Measurements from ENCODE around the gene ARMC5. TPM values are rescaled to one million over a fixed set of nuclear protein-coding genes. Genes with fewer than 3 reads are reported as not detected.
A peak's percentile ranks its signal among the peaks of the same experiment; 100 is the strongest.

The ARMC5 gene
- total and polyA plus RNA-seq, 4 experiments from 2014 or later, result 4.3 to 7.0 (median 6.3) TPM

DNA sequence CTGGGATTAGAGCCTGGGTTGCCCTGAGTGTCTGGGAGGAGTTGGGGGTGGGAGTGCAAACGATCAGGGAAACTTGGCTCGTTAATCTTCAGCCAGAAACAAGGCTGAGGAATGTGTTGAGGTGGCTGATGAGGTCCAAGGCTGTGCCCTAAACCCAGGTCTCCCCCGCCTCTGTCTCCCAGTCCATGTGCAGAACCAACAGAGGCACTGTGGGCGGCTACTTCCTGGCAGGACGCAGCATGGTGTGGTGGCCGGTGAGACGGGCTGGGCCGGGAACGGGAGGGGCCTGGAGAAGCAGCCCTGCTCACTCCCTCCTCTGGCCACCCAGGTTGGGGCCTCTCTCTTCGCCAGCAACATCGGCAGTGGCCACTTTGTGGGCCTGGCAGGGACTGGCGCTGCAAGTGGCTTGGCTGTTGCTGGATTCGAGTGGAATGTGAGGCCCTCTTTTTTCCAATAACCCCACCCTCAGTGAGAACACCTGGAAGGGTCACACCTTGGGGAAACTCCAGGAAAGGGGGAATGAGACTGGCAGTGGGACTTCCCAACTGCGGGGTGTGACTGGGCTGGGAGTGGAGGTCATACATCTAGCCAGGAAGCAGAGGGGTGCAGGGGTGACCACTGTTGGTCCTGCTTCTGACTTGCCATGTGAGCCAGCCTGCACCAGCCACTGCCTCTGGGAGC, 25.3 kb downstream of the ARMC5 start:
- Mint-ChIP-seq H3K4me1 (peaks cover 2 to 29% (median 16%) of the 10 kb centered on the region in 4 donors), H3K27me3 (no peaks in the 10 kb centered on the region), H3K9me3 (no peaks in the 10 kb centered on the region), H3K36me3 (peaks cover 0 to 5% of the 10 kb centered on the region in 2 donors), H3K27ac (peak overlapping the region in 1 of 7 donors; percentile 71), H3K4me3 (peak overlapping the region in 2 of 8 donors; percentile 2 to 42)
- H3K27me3 ChIP-seq (ENCODE audit: insufficient read depth, low read length), result no peaks in the 10 kb centered on the region
- H3K9me3 ChIP-seq (ENCODE audit: control insufficient read depth in 1 of 2, low read length in 2 of 2), result no peaks in the 10 kb centered on the region
- DNase-seq, result no peak
- intact Hi-C loops (cut with micrococcal nuclease), result no loop called here
- H3K4me1 ChIP-seq (ENCODE audit: insufficient read depth, low read length), result peaks cover 13% of the 10 kb centered on the region
- H3K4me3 ChIP-seq (ENCODE audit: low read length in 2 of 2), result no peak overlapping the region
- no peak overlapping the region for H3K27ac ChIP-seq (ENCODE audit: low read depth, low read length)
- CTCF ChIA-PET (ENCODE audit: partially characterized antibody), result interaction anchor here (1.1 to 6.9 kb wide), 2 partner anchors 16 to 24 kb away, joined by 3 to 34 read pairs; partner anchors contain the start of gene ARMC5
- POLR2A ChIA-PET (ENCODE audit: partially characterized antibody), result interaction anchor here (5.5 to 7.6 kb wide), 2 partner anchors 8 to 25 kb away, joined by 69 to 75 read pairs; partner anchors contain the start of gene ARMC5
- H3K36me3 ChIP-seq (ENCODE audit: insufficient read depth, low read length), result no peaks in the 10 kb centered on the region

DNA sequence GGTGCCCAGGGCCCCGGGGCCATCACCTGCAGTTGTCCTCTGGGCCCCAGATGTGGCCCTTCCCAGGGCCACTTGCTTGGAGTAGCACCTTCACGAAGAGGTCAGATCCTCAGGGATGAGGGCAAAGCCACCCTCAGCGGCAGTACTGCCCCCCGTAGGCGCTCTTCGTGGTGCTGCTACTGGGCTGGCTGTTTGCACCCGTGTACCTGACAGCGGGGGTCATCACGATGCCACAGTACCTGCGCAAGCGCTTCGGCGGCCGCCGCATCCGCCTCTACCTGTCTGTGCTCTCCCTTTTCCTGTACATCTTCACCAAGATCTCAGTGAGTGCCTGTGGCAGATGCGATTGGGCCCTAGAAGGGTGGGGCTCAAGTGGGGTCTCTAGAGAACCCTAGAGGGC, 26.3 kb downstream of the ARMC5 start:
- Mint-ChIP-seq H3K9me3 (no peaks in the 10 kb centered on the region), H3K36me3 (peaks cover 0 to 6% of the 10 kb centered on the region in 2 donors), H3K4me3 (peak overlapping the region in 4 of 8 donors; percentile 36 to 73 (median 46)), H3K27me3 (no peaks in the 10 kb centered on the region), H3K27ac (peak overlapping the region in 1 of 7 donors; percentile 71), H3K4me1 (peaks cover 2 to 33% (median 16%) of the 10 kb centered on the region in 4 donors)
- Histone ChIP-seq H3K4me3 (ENCODE audit: low read length in 2 of 2) (no peak overlapping the region), H3K9me3 (ENCODE audit: control insufficient read depth in 1 of 2, low read length in 2 of 2) (no peaks in the 10 kb centered on the region), H3K27ac (ENCODE audit: low read depth, low read length) (no peak overlapping the region), H3K27me3 (ENCODE audit: insufficient read depth, low read length) (no peaks in the 10 kb centered on the region), H3K4me1 (ENCODE audit: insufficient read depth, low read length) (peaks cover 13% of the 10 kb centered on the region), H3K36me3 (ENCODE audit: insufficient read depth, low read length) (no peaks in the 10 kb centered on the region)
- DNase-seq, result no peak
- intact Hi-C loops (cut with micrococcal nuclease), result no loop called here
- POLR2A ChIA-PET (ENCODE audit: partially characterized antibody), result interaction anchor here (5.5 to 7.6 kb wide), 3 partner anchors 9 to 26 kb away, joined by 60 to 75 read pairs (median 69); partner anchors contain the start of genes ARMC5 and RUSF1
- CTCF ChIA-PET (ENCODE audit: partially characterized antibody), result interaction anchor here (1.1 to 6.9 kb wide), 3 partner anchors 15 to 30 kb away, joined by 3 to 34 read pairs (median 3); partner anchors contain the start of gene ARMC5

DNA sequence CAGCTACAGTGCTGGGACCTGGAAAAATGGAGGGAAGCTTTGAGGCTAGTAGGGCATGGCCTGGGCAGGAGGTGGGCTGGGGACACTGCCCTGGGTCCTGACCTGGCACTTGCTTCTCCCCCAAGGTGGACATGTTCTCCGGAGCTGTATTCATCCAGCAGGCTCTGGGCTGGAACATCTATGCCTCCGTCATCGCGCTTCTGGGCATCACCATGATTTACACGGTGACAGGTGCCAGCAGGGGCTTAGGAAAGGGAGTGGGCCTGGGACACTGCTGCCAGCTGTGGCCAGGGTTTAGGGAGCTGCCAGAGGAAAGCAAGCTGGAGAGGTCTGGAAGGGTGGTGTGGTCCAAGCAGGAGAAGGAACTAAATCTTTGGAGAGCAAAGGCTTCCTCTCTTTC, 26.7 kb downstream of the ARMC5 start:
- Mint-ChIP-seq H3K36me3 (peaks cover 0 to 8% of the 10 kb centered on the region in 2 donors), H3K27me3 (no peaks in the 10 kb centered on the region), H3K4me3 (peak overlapping the region; percentile 36 to 94 (median 64)), H3K9me3 (no peaks in the 10 kb centered on the region), H3K27ac (no peak overlapping the region), H3K4me1 (peaks cover 2 to 33% (median 16%) of the 10 kb centered on the region in 4 donors)
- ChIA-PET CTCF (ENCODE audit: partially characterized antibody) (interaction anchor here (1.1 to 6.9 kb wide), 4 partner anchors 11 to 30 kb away, joined by 3 to 34 read pairs (median 4); partner anchors contain the start of gene ARMC5), POLR2A (ENCODE audit: partially characterized antibody) (interaction anchor here (5.5 to 7.6 kb wide), 3 partner anchors 10 to 27 kb away, joined by 60 to 75 read pairs (median 69); partner anchors contain the start of genes ARMC5 and RUSF1)
- Histone ChIP-seq H3K27me3 (ENCODE audit: insufficient read depth, low read length) (no peaks in the 10 kb centered on the region), H3K27ac (ENCODE audit: low read depth, low read length) (no peak overlapping the region), H3K36me3 (ENCODE audit: insufficient read depth, low read length) (no peaks in the 10 kb centered on the region), H3K4me3 (ENCODE audit: low read length in 2 of 2) (no peak overlapping the region), H3K4me1 (ENCODE audit: insufficient read depth, low read length) (peaks cover 13% of the 10 kb centered on the region), H3K9me3 (ENCODE audit: control insufficient read depth in 1 of 2, low read length in 2 of 2) (no peaks in the 10 kb centered on the region)
- DNase-seq, result no peak
- intact Hi-C loops (cut with micrococcal nuclease), result no loop called here

DNA sequence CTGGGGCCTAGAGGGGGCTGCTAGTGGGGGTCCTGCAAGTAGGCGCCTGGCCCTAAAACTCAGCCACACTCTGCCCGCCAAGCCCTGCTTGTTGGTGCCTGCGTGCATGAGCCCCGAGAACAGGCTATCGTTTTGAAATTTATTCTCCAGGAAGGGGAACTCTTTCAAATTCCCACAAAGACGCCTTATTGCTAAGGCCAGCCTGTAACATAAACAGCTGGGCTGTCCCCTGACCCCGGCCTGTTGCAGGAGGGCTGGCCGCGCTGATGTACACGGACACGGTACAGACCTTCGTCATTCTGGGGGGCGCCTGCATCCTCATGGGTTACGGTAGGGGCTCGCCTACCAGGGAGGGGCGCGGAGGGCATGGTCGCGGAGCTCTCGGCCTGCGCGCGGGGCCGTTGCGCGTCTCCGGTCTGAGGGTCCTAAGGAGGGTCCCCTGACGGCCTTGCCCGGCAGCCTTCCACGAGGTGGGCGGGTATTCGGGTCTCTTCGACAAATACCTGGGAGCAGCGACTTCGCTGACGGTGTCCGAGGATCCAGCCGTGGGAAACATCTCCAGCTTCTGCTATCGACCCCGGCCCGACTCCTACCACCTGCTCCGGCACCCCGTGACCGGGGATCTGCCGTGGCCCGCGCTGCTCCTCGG, 27.9 kb downstream of the ARMC5 start:
- POLR2A ChIA-PET (ENCODE audit: partially characterized antibody), result interaction anchor here (0.6 to 7.6 kb wide), 11 partner anchors 10 to 414 kb away, joined by 3 to 75 read pairs (median 4); partner anchors contain the start of genes ARMC5, RUSF1 and ZNF668
- CTCF ChIA-PET (ENCODE audit: partially characterized antibody), result interaction anchor here (0.9 to 6.9 kb wide), 5 partner anchors 9 to 208 kb away, joined by 3 to 34 read pairs (median 4); partner anchors contain the start of gene ARMC5
- intact Hi-C loops (cut with micrococcal nuclease), result loop anchor here (1.0 kb wide), 3 partner anchors 11 to 28 kb away; partner anchors contain the start of genes ARMC5 and RUSF1

DNA sequence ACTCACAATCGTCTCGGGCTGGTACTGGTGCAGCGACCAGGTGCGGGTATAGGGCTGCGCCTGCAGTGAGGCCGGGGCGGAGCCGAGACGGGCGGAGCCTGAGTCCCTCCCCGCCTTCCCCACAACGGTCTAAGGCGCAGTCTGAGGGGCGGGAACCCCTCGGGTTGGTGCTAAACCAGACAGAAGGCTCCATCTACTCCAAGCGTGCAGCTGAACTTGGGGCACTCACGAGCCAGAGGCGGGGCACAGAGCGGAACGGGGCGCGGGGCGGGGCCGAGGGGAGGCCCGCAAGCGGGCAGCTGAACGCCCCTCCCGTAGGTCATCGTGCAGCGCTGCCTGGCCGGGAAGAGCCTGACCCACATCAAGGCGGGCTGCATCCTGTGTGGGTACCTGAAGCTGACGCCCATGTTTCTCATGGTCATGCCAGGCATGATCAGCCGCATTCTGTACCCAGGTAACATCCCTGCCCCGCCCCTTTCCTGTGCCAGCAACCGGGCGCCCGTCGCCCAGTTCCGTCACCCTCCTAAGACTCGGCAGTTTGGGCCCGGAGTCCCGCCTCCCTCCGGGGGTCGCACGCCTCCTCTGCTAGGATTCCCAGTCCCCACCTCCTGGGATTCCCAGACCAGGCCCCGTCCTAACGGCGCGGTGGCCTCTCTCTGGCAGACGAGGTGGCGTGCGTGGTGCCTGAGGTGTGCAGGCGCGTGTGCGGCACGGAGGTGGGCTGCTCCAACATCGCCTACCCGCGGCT, 28.6 kb downstream of the ARMC5 start:
- H3K36me3 ChIP-seq (ENCODE audit: insufficient read depth, low read length), result no peaks in the 10 kb centered on the region
- ChIA-PET CTCF (ENCODE audit: partially characterized antibody) (interaction anchor here (0.9 to 6.9 kb wide), 4 partner anchors 9 to 207 kb away, joined by 3 to 34 read pairs (median 8); partner anchors contain the start of gene ARMC5), POLR2A (ENCODE audit: partially characterized antibody) (interaction anchor here (0.6 to 7.6 kb wide), 13 partner anchors 9 to 414 kb away, joined by 3 to 75 read pairs (median 4); partner anchors contain the start of genes ARMC5, FUS, RUSF1 and ZNF668)
- peak overlapping the region; percentile 61 to 77 for H3K4me3 ChIP-seq (ENCODE audit: low read length in 2 of 2)
- H3K9me3 ChIP-seq (ENCODE audit: control insufficient read depth in 1 of 2, low read length in 2 of 2), result no peaks in the 10 kb centered on the region
- Mint-ChIP-seq H3K36me3 (peaks cover 0 to 18% of the 10 kb centered on the region in 2 donors), H3K27ac (peak overlapping the region; percentile 71 to 94 (median 92)), H3K4me3 (peak overlapping the region; percentile 89 to 95 (median 92)), H3K27me3 (no peaks in the 10 kb centered on the region), H3K4me1 (peaks cover 2 to 33% (median 16%) of the 10 kb centered on the region in 4 donors), H3K9me3 (no peaks in the 10 kb centered on the region)
- peaks cover 13% of the 10 kb centered on the region for H3K4me1 ChIP-seq (ENCODE audit: insufficient read depth, low read length)
- peak overlapping the region; percentile 39 for H3K27ac ChIP-seq (ENCODE audit: low read depth, low read length)
- DNase-seq, result peak; percentile 77 to 90 (median 80)
- intact Hi-C loops (cut with micrococcal nuclease), result loop anchor here (1.0 kb wide), 3 partner anchors 12 to 29 kb away; partner anchors contain the start of genes ARMC5 and RUSF1
- H3K27me3 ChIP-seq (ENCODE audit: insufficient read depth, low read length), result no peaks in the 10 kb centered on the region

More for the DNA sequence above, 27.9 kb downstream of the ARMC5 start:
- H3K27ac Mint-ChIP-seq, result peak overlapping the region; percentile 71 to 94 (median 92)
- peaks cover 2 to 33% (median 16%) of the 10 kb centered on the region in 4 donors for H3K4me1 Mint-ChIP-seq
- DNase-seq, result peak in 1 of 5 donors; percentile 42
- Histone ChIP-seq H3K36me3 (ENCODE audit: insufficient read depth, low read length) (no peaks in the 10 kb centered on the region), H3K27ac (ENCODE audit: low read depth, low read length) (peak overlapping the region; percentile 39), H3K4me1 (ENCODE audit: insufficient read depth, low read length) (peaks cover 13% of the 10 kb centered on the region), H3K9me3 (ENCODE audit: control insufficient read depth in 1 of 2, low read length in 2 of 2) (no peaks in the 10 kb centered on the region), H3K27me3 (ENCODE audit: insufficient read depth, low read length) (no peaks in the 10 kb centered on the region), H3K4me3 (ENCODE audit: low read length in 2 of 2) (peak overlapping the region; percentile 61 to 77)
- H3K9me3 Mint-ChIP-seq, result no peaks in the 10 kb centered on the region
- H3K4me3 Mint-ChIP-seq, result peak overlapping the region; percentile 89 to 95 (median 92)
- H3K27me3 Mint-ChIP-seq, result no peaks in the 10 kb centered on the region
- H3K36me3 Mint-ChIP-seq, result peaks cover 0 to 14% of the 10 kb centered on the region in 2 donors
